GM18867 (cell line): ENCODE data around the gene VTCN1.

ENCODE experiments used
- ATAC-seq: cut with Tn5 transposase; IDR thresholded peaks from one replicate; pipeline ENCODE4 v1.9.1; 2021; ENCODE audit warnings: mild to moderate bottlenecking, moderate library complexity; ENCODE audit not compliant: unreplicated experiment

VTCN1 gene

DNA sequence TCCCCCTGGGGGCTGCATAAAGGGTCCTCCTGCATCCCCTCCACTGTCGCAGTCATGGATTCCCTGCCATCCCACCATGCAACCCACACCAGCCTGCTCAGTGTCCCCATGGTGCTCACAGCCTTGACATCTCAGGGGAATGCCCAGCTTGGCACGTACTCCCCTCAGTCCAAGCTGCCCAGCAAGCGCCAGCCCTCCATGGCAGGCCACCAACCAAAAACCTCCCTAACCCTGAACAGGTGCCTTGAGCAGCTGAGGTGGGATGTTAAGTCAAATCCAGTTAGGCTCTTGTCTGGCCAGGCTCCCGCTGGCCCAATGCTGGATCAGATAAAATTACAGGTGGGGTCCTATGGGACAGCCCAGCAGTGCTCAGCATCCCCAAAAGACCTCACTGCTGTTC is 341 bp downstream of the VTCN1 start:
- no peak for ATAC-seq

DNA sequence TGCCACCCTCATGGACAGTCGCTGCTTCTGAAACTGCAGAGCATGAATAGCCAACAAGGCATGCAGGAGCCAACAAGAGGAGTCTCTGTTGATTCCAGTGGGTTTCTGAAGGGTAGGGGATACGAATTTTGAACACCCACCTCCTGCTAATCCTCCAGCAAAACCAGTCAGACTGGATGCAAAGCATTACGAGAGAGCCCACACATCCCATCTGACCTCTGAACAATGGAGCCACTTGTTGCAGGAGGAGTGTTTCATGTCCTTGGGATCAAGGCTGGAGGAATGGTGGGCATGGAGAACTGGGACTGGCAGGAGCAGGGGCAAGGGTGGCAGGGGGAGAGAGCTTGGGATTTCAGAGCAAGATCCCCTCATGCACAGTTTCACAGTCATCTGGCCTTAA is 1.6 kb downstream of the VTCN1 start:
- no peak for ATAC-seq

DNA sequence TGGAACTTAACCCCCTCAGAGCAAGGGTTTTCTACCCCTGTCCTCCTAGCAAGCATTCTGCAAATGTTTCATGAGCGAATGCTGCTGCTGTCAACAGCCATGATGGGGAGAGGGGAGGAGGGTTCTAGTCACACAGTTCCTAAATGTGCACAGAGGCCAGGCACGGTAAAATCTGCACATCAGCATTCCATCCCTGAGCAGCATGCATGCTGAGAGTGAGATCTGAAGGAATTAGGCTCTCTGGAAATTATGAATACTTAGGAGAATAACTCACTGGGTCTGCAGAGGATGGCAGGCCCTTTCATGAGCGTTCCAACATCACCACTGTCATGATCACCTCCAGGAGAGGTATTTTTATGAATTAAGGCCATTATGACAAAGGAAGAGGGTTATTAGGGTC is 2.1 kb downstream of the VTCN1 start:
- ATAC-seq, result no peak

DNA sequence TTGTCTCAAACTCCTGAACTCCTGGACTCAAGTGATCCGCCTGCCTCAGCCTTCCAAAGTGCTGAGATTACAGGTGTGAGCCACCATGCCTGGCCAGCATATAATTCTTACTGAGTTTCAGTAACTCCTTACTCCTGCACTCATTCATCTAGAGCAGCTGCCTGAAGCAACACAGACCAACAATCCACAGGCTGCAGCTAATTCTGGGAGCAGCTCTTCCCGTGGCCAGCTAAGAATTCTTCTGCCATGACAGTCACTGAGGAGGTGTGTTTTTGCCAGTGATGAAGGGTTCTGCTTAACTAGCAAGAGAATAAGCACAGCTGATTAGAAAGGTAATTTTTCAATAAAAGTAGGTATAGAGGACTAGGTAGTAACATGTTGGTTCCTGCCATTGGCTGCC is 5.4 kb downstream of the VTCN1 start:
- ATAC-seq, result no peak

DNA sequence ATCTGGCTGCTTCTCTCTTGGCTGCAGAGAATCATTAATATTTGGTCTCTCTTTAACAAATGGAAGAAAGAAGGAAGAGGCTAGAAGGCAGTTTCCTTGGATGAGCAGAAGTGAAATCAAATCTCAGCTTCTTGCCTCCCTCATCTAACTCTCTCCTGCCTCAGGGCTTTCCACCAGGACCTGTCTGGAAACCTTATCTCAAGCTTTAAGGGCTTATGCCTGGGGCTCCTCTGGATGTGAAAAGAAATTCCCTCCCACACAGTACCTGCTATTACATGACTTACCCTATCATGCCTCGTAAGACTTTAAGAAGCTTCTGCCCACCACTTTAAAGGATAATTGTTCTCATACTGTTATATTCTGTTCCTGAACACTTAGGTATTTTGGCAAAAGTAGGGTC is 8.9 kb downstream of the VTCN1 start:
- no peak for ATAC-seq

DNA sequence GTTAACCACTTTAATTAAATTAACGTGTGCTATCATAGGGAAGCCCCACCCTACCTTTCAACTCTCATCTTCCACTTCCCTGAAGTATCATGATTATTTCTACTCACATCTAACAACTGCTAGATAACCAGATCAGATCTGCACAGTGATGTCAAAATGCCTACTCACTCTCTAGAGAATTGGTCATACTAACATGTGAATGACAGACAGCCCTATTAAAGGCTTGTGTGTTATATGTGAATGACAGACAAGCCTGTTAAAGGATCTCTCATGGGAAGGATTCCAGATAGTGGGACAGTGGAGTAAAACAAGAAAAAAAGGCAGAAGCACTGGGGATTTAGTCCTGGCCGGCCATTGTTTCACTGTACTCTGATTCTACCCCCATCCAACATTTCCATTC is 12.6 kb downstream of the VTCN1 start:
- no peak for ATAC-seq

DNA sequence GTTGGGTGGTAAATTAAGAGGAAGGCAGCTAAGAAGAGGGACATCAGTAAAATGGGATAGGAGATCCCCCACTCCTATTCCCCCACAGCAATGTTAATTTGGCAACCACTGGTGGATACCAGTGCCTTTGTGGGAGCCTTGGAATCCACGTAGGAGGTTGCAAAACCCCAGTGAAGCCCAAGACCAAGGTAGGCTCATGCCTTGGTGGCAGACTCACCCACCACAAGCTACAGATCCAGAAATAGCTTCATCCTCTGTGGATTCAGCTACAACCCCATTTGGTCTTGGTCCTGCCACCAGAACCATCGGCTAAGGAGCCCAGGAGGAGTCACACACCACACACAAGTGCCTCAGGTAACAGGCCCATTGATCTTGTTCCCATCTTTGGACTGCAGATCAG is 21.0 kb downstream of the VTCN1 start:
- no peak for ATAC-seq

DNA sequence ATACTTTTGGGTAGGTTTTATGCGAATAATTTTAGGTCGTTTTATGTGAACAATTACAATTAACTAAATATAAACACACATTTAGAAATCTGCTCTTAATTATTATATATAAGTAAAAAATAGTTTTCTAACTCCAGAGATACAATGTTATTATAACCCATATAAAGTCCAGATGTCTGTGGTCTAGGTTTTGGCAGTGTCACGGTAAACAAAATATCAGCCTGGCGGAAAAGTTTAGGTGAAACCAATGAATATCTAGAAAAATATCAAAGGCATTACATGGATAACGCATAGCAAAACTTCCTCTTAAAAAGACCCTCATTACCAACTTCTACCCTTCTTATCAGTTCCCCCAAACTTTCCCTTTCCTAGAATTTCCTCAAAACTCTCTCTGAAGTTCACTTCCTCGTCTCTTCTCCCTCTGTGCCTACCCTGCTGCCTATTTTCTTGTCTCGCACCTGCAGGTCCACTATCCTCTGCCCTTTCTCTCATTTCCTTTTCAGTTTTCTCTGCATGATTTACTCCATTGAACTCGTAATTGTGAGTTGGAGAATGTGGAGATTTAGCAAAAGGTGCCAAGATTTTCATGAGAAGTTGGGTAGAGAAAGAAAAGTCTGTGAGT is 21.8 kb downstream of the VTCN1 start:
- no peak for ATAC-seq

DNA sequence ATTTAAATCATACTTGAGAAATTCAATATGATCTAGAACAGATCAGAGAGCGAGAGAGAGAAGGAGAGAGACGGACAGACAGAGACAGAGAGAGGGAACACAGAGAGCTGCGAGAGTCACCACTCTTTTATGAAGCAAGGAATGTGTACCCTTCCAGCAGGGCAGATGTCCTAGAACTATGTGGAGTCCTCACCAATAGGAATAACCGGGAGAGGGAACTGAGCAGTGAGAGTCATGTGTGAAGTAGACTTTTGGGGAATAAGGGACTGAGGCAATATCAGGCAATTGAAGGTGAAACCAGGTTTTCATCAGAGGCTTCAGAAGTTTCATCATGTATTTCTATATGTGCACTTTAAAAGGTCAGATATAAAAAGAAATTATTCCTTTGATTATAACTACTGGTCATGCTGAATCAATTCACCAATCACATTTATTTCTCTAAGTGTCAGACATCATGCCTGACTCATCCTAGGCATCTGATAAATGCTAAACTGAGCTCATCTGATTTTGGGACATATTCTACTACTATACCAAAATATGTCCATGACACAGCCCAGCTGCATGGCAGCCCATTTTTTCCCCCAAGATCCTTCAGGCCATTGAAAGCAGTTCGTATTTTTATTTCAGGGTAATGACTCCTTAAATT is 22.4 kb downstream of the VTCN1 start:
- ATAC-seq, result no peak

DNA sequence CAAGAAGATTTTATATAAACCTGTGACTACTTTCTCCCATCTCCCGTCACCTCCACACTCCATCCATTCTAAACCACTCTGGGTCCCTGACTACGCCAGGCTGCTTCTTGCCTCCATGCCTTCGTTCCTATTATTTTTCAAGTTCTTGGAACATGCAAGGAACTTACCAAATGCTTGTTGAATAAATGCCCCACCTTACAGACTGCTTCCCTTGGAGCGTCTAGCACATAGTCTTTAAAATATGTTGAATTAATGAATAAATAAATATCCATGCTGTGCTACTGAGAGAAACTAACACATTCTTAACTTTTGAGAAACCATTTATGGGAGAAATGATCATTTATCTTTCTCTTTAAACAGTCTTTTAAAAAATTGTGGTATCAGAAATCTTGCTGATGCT is 27.6 kb downstream of the VTCN1 start:
- ATAC-seq, result no peak

DNA sequence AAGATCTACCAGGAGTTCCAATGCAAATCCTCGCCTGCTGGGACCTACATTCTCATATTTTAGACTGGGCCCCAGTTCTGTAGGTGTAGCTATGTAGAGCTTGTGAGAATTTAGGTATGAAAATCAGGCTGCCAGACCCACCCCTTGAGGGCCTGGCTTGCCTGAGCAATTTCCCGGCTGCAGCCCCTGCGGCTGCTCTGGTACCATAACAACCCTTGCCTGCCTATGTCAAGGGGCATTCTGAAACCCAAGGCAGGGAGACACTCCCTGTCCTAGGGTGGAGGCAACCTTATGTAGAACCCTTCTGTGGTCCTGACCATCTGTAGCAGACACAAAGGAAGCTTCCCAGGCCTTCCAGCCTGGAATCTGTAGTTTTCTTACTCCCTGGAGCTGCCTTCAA is 28.4 kb downstream of the VTCN1 start:
- ATAC-seq, result no peak

DNA sequence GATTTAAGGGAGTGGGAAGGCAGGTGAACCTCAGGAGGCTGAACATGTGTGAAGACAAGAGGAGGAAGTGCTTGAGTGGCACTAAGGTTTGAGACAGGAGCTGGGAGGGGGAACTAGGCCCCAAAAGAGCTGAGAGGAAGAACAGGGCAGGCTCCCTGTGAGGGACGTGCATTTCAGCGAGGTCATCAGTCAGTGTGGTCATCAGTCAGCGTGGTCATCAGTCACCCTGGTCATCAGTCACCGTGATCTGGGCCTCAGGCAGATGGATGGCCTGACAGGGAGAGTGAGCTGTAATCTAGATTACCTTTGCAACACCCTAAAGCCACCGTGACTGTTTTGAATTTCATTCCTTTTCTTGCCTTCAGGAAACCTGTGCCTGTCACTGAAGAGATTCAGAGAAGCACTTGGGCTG is 29.1 kb downstream of the VTCN1 start:
- ATAC-seq, result no peak

DNA sequence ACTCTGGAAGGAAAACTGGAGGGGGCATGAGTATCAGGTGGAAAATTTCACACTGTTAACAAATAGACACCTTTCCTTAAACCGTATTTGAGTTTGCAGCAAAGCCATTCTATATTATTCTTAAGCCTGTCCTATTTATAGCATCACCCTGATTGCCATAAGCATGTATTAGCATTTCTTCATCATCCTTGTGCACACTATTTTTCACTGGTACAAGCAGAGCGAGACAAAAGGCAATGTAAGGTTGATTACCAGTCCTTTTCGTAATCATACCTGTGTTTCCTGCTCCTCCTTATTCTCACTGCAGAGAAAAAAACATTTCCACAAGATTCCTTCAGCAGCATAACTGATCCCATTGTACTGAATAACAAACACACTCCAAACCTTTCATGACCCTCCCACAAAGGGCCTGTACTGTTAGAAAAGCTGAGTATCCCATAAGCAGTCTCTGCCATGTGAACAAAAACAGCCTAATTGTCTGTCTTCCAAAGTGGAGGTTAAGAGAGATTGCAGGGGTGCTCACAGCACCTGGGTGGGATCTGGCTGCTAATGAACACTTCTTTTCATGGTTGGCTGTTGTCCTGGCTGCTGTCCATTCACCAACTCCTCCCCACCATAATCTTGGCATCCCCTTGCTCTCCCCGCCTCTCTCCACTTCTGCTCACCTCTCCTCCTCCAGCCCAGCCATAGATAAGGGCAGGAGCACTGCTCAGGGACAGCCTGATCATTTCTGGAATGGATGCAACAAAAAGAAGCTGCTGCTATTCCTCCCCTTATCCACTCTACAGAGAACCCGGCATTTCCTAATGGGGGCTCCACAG is 30.4 kb downstream of the VTCN1 start:
- ATAC-seq, result no peak

DNA sequence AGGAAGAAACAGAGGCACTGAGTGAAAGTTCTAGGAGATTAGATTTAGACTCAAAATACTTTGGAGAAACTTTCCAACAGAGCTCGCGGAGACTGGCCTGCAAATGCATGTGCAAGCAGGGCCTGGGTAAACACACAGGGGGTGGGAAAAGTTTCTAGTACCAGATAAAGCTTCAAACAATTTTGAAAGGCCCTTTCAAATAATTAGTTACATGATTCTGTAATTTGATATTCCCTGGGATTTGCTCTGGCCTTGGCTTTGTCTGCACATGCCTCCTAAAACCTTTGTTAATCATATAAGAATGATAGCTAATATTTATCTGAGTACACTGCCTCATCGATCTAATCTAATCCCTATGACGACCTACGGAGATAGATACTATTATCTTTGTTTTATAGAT is 31.3 kb downstream of the VTCN1 start:
- ATAC-seq, result no peak

DNA sequence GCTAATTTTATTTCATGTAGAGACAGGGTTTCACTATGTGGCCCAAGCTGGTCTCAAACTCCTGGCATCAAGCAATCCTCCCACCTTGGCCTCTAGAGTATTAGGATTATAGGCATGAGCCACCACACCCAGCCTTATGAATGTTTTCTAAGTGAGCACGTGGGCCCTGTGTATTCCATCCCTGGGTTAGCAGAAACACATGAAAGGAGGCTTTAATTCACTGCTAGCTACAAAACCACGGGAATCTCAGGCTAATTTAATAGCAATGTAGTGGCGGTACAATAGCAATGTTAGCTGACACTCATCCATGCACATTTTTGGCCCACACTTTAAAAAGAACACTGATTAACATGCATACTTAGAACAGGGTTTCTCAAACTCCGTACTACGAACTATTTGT is 32.0 kb downstream of the VTCN1 start:
- no peak for ATAC-seq

DNA sequence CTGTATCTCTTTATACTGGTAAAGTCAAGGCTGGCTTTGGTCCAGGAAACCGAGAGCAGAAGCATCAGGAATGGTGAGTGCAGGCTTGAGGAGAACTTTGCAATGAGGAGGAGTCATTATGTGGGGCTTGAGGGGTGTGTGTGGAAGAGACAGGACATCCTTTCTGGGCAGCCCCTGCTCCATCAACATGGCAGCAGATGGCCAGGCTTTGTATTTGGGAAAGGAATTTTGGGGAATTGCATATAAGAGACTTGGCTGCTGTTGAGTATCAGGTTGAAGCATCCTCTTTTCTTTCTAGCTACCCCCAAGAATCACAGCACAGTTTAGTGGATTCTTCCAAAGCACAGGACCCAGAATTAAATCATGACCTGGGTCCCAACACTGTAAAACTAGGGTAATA is 33.4 kb downstream of the VTCN1 start:
- no peak for ATAC-seq

DNA sequence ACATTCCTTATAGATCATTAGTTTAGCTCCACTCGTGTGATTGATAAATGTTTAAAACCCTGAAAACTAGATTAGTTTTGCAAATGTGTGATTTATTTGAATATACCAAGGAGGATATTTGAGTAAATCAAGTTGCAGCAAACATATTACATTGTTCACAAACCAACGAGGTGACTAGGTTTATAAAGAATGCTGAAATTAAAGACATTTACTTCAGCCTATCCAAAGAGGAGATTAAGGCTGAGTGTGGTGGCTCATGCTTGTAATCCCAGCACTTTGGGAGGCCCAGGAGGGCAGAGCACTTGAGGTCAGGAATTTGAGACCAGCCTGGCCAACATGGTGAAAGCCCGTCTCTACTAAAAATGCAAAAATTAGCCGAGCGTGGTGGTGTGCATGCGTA is 34.1 kb downstream of the VTCN1 start:
- no peak for ATAC-seq

DNA sequence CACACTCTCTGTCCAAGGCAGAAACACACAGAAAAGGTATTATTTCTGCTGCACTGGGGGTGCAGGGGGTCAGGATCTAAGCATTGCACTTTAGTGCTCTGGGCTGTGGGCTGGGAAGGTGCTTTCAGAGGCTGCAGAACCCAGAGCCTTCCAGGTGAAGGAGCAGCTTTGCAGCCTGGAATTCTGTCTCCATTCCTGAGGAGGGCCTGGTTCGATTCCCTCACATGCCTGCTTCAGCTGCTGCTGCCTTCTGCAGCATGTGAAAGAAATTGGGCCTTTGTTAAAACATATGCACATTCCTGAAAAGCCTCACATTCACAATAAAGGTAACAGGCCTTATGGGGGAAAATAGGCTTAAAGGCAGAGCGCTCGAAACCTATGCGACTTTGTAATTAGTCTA is 35.9 kb downstream of the VTCN1 start:
- no peak for ATAC-seq

DNA sequence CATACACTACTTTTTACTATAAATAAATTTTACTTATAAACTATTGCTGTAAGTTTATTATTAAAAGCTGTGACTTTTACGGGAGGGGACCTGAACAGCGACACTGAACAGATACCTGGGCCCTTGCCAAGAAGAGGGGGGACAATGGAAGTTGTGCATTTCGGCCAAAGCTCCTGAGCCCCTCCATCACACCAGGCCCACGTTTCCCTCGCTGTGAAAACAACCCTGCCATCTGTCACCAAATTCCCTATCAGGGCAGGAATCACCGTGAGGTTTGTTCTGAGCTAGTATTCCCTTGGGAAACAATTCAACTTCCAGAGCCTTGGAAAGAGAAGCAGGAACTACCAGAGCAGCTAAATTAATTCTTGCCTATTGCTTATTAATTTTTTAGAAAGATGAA is 37.0 kb downstream of the VTCN1 start:
- ATAC-seq, result no peak

DNA sequence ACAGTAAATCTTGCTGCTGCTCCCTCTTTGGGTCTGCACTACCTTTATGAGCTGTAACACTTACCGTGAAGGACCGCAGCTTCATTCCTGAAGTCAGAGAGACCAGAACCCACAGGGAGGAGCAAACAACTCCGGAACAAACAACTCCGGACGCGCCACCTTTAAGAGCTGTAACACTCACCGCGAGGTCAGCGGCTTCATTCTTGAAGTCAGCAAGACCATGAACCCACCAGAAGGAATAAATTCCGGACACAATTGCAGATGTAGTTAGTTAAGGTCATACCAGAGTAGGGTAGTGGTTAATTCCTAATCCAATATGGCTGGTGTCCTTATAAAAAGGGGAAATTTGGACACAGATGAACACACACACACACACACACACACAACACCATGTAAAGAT is 37.7 kb downstream of the VTCN1 start:
- no peak for ATAC-seq

DNA sequence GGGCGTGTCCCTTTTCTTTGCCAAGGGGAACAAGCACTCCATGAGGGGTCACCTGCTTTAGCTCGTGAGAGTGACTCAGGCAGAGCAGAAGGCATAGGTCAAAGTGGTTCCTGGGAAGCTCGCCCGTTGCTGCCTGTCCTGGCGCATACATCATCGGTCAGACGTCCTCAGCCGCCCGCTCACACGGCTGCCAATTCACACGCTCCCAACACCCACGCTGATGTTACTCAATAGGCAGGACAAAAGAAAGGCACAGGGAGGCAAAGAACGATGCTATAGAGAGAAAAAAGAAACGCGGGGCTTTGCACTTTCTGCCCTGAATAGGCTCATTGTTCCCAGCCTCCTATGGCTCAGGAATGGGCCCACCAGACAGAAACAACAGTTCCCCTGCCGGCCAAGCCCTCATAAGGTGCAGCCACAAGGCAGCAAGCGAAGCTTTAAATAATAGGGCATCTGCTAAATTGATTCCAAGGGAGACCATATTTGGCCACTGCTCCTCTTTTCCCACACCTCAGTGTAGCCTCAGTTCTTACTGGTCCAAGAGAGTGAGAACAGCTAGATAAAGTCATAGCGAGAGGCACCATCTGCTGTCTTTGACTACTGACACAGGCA is 38.7 kb downstream of the VTCN1 start:
- no peak for ATAC-seq
